H4 (cell line): ENCODE data around the gene IQSEC3. TPM values are rescaled to one million over a fixed set of nuclear protein-coding genes. Genes with fewer than 3 reads are reported as not detected.
"Not testable (repeated sequence)": the region's sequence is repeated elsewhere in the genome, so short reads cannot be mapped to it uniquely, and the experiment has no call there.

ENCODE experiments used
- DNase-seq: peaks from one replicate; pipeline ENCODE4 v3.0.0-alpha.2; 2015; ENCODE audit warnings: low spot score
- total RNA-seq: library from RNA; depleted of rRNA; stranded (reverse); fragments of >200 nt; shearing (Covaris generic); gene quantifications from 2 replicates; pipeline ENCODE4 v1.2.3, GENCODE V29; 2014

Gene IQSEC3
- total RNA-seq, 1 experiment from 2014 or later: not detected

GRCh38 chr12:177980-178828, 111.6 kb downstream of the IQSEC3 start:
- no peak for DNase-seq

- DNase-seq: no peak
Observed at GRCh38 chr12:178829-179109, 112.2 kb downstream of the IQSEC3 start.

- no peak for DNase-seq
Observed at GRCh38 chr12:179131-179884, 112.7 kb downstream of the IQSEC3 start.

GRCh38 chr12:179885-180284, 113.3 kb downstream of the IQSEC3 start:
- DNase-seq: no peak

DNA sequence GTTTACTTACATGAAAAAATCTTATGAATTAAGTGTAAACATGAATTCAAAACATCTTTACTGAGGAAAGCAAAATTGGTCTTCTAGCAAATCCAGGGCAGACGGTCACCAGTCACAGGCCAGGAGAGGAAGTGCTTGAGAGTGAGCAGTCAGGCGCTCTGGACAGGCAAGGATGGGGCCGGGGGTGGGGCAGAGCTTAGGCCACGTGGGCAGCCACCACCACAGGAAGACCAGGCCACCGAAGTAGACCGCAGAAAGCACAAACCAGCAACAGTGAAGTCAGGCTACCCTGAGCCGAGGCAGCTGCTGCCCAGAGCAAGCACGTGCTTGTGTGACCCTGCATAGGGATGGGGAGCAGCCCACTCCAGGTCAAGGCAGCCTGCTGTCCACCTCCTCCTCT, 113.9 kb downstream of the IQSEC3 start:
- no peak for DNase-seq

DNA sequence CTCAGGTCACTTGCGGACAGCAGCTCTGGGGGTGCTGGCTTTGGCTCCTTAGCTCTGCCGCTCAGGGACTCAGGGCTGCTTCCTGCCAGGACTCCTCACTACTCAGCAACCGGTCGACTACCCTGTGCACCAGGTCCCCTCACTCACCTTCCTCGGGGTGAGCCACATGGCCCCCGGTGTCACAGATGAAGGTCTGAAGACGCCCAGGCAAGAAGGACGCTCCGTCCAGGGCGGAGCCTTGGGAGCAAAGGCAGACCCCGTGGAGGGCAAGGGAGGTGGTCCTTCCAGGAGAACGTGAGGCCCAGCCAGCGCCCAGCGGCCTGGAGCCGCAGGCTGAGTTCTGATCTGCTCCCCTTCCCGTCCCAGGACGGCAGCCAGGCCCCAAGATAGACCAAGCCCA, 115.4 kb downstream of the IQSEC3 start:
- no peak for DNase-seq

DNA sequence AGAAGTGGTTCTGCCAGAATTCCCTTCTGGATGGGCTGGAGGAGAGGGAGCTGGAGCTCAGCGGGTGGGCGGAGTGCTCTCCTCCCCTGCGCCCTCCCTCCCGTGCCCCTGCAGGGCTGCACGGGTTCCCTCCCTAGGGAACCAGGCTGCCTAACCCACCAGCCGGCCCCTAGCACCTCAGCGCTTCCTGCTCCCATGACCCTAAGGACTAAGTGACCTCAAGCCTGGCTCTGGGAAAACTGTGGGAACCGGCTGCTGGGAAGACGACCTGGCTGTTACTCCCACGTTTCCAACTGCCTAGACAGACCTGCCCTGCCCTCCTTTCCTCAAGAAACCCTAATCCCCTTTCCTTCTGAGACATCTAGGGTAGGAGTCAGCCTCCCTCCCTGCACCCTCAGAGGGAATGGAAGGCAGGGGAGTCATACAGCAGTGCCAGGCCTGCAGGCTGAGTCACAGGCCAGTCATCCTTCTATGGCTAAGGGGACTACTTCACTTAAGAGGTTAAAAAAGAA, 115.9 kb downstream of the IQSEC3 start:
- DNase-seq: peak; percentile 45

- DNase-seq: no peak
Observed at GRCh38 chr12:184811-185575, 118.4 kb downstream of the IQSEC3 start.

DNA sequence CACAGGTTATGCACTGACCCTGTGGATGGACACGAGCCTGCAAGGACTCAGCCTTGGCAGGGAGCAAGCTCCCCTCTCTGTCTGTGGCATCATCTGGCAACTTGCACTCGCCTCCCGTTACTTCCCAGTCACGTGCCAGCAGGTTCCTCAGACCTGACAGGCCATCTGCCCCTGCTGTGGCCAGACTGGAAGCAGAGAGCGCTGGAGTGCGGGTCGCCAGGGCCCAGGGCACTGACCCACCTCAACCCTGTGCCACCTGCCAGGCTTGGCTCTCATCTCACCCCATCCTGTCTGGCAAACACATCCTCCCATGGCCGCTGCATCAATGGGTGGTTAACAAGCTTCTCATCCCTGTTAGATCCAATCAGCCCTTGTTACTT, 119.0 kb downstream of the IQSEC3 start:
- DNase-seq: no peak

DNA sequence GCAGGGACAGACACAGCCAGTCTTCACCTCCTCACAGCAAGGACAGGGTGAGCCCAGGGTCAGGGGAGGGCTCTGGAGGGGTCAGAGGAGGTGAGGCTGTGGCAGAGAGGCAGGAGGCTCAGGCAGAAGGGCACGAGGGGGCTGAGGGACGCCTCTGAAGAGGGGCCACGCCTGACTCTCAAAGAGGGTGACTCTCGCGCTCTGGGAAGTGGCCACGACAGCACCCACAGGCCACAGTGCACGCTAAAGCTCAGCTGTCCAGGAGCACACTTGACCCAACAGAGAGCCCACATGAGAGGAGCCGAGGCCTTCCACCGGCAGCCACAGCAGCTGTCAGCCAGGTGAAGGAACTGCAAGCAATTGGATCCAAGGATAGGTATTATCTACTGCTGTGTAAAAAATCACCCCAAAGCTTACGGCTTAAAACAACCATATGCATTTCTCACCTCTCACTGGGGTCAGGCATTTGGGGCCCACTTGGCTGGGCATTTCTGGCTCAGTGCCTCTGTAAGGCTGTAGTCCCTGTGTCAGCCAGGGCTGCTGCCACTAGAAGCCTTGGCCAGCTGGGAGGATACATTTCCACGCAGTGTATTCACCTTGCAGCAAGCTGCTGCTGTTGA, 119.5 kb downstream of the IQSEC3 start:
- DNase-seq: no peak

- DNase-seq: not testable (repeated sequence)
Observed at GRCh38 chr12:187986-188909, 121.7 kb downstream of the IQSEC3 start.

GRCh38 chr12:188910-189621, 122.5 kb downstream of the IQSEC3 start:
- DNase-seq: peak; percentile 45

DNA sequence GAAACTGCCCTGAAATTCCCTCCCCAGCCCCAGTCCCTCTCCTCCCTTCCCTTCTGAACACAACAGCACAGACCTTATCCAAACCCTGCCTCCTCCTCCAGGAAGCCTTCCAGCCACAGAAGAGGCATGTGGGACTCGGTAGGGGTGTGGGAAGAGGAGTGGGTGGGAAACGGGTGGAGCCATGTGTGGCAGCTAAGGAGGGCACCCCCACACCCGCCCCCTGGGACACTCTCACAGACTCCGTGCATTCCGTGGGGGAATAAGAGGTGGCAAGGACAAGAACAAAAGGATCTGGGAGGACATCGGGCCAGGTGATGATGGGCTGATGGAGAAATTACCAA, 123.0 kb downstream of the IQSEC3 start:
- DNase-seq: no peak

GRCh38 chr12:190881-191280, 124.3 kb downstream of the IQSEC3 start:
- no peak for DNase-seq

- DNase-seq: no peak
Observed at GRCh38 chr12:191541-191940, 125.0 kb downstream of the IQSEC3 start.

GRCh38 chr12:193261-193660, 126.7 kb downstream of the IQSEC3 start:
- DNase-seq: no peak

DNA sequence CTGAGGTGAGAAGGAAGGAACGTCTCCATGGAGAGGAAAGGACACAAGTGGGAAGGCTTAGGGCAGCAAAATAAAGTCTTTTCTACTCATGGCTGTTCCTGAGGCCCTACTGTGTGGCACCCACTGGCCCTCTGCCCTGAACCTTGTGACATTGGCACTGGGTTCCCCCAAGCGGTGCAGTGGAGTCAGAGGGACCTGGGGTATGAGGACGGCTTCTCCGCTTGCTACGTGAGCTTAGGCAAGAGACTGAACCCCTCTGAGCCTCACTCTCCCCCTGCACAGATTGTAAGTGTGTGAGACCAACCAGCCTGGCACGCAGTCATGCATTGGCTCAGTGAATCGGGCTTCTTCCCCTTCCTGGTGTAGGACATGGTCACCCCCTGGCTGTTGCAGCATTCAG, 127.7 kb downstream of the IQSEC3 start:
- DNase-seq: no peak

GRCh38 chr12:195156-195555, 128.6 kb downstream of the IQSEC3 start:
- DNase-seq: no peak

DNA sequence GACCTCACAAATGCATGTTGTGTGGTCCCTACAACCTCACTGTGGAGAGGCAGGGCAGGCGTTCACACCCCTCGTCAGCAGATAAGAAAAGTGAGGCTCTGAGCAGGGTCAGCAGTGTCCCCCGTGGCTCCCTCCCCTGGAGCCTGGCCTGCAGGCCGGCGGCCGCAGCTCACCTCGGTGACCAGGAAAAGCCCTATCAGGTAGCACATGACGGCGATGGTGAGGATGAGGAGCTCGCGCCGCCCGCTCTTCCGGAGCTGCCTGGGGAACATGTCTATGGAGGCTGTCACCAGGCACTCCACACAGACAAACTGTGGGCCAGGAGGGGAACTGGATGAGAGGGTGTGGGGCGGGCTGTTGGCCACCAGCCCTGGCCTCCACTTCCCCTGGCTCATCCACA, 129.4 kb downstream of the IQSEC3 start:
- no peak for DNase-seq

DNA sequence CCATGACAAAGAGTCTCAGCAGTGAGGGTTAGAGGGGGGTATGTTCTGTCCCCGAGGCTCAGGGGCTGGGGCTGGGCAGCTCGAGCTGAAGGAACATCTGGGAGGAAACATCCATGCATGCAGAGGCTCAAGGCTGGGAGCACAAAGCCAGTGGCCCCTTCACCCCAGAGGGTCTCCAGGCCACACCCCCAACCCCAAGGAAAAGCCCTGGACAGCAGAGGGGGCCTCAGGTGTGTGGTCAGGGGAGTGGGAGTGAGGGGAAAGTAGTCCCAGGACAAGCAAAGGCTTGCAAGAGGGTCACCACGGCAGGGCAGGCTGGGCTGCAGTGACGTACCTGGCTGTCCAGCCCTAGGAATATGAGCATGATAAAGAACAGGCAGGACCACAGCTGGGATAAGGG, 129.9 kb downstream of the IQSEC3 start:
- DNase-seq: no peak
